Ascending aorta (tissue), 2 donors: ENCODE data around the gene GGA1. TPM values are rescaled to one million over a fixed set of nuclear protein-coding genes. Genes with fewer than 3 reads are reported as not detected.

Experiments
- DNase-seq, 2 donors: peaks; one replicate each; pipeline ENCODE4 v3.0.0-alpha.2; 2019; ENCODE audit warnings: low spot score in 2 of 2
- H3K27ac ChIP-seq, 2 donors: fragments of 200-600 bp; sonication (generic); one replicate each; pipeline ENCODE4 v1.5.1; 2016 to 2017; ENCODE audit warnings: mild to moderate bottlenecking in 1 of 2
- H3K27me3 ChIP-seq: fragments of 200-600 bp; sonication (generic); one replicate; pipeline ENCODE4 v1.5.1; 2017
- H3K36me3 ChIP-seq, 2 donors: fragments of 200-600 bp; sonication (generic); one replicate each; pipeline ENCODE4 v1.5.1; 2016
- H3K4me1 ChIP-seq, 2 donors: fragments of 200-600 bp; sonication (generic); one replicate each; pipeline ENCODE4 v1.5.1; 2016 to 2017; ENCODE audit warnings: mild to moderate bottlenecking in 1 of 2
- H3K4me3 ChIP-seq, 2 donors: fragments of 200-600 bp; sonication (generic); one replicate each; pipeline ENCODE4 v1.5.1; 2016 to 2017; ENCODE audit warnings: mild to moderate bottlenecking in 1 of 2
- H3K9me3 ChIP-seq, 2 donors: fragments of 200-600 bp; sonication (generic); one replicate each; pipeline ENCODE4 v1.5.1; 2016
- intact Hi-C: fragments of 100-400 bp; cut with DNase I; formaldehyde crosslinking; loops from one replicate; pipeline ENCODE4 v1.15.1; 2023
- total RNA-seq: library from RNA; depleted of rRNA; stranded (reverse); fragments of >200 nt; gene quantifications from one replicate; pipeline ENCODE4 v1.1.0, GENCODE V29; 2016
- TF ChIP-seq, protein P1 (sequence below), 3 experiments: fragments of 200-600 bp in 2 of 3; fragments of 450-650 bp in 1 of 3; sonication (generic) in 2 of 3; IDR thresholded peaks; one replicate each; pipeline ENCODE4 v1.5.1; 2016 to 2019; ENCODE audit warnings: antibody characterized with exemption in 3 of 3, mild to moderate bottlenecking in 1 of 3, moderate library complexity in 1 of 3

The GGA1 gene
- total RNA-seq, 1 donor from 2014 or later, result 53.5 TPM

DNA sequence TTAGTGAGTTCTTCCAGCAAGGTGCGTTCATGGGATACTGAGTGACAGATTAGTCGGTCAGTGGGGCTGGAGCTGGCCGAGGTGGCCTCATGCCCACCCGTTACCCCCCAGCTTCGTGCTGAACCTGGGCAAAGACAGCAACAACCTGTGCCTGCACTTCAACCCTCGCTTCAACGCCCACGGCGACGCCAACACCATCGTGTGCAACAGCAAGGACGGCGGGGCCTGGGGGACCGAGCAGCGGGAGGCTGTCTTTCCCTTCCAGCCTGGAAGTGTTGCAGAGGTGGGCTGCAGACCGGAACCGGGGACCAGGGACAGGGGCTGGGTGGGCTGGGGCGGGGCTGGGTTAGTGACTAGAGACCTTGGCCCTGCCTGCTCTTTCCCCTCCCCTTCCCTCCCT lies 69.7 kb downstream of the GGA1 start:
- peak overlapping the region in 1 of 2 donors; percentile 81 for H3K4me3 ChIP-seq
- H3K4me1 ChIP-seq, result peaks cover 15 to 26% of the 10 kb centered on the region in 2 donors
- no peak for DNase-seq
- peak overlapping the region in 1 of 2 donors; percentile 94 for H3K27ac ChIP-seq
- TF ChIP-seq, protein P1, sequence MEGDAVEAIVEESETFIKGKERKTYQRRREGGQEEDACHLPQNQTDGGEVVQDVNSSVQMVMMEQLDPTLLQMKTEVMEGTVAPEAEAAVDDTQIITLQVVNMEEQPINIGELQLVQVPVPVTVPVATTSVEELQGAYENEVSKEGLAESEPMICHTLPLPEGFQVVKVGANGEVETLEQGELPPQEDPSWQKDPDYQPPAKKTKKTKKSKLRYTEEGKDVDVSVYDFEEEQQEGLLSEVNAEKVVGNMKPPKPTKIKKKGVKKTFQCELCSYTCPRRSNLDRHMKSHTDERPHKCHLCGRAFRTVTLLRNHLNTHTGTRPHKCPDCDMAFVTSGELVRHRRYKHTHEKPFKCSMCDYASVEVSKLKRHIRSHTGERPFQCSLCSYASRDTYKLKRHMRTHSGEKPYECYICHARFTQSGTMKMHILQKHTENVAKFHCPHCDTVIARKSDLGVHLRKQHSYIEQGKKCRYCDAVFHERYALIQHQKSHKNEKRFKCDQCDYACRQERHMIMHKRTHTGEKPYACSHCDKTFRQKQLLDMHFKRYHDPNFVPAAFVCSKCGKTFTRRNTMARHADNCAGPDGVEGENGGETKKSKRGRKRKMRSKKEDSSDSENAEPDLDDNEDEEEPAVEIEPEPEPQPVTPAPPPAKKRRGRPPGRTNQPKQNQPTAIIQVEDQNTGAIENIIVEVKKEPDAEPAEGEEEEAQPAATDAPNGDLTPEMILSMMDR (IDR thresholded peaks at IDR 0.05), result no peak
- peaks cover 25 to 28% of the 10 kb centered on the region in 2 donors for H3K36me3 ChIP-seq
- intact Hi-C loops, result loop anchor here (5.0 kb wide), 2 partner anchors 116 to 131 kb away; partner anchors contain the start of gene CDC42EP1
- no peaks in the 10 kb centered on the region for H3K9me3 ChIP-seq
- H3K27me3 ChIP-seq, result no peaks in the 10 kb centered on the region

DNA sequence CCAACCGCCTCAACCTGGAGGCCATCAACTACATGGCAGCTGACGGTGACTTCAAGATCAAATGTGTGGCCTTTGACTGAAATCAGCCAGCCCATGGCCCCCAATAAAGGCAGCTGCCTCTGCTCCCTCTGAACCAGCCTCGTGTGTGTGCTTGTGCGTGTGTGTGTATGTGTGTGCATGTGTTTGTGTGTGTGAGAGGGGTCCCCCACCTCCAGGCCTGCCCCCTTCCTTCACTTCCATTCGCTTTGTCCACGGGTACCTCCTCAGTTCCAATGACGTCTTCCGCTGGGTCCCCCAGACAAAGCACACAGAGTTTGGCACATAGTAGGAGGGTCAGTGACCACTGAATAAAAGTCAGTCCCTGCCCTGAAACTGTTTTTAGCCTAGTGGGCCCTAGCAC lies 71.0 kb downstream of the GGA1 start:
- no peak for DNase-seq
- Histone ChIP-seq H3K4me1 (peaks cover 7 to 15% of the 10 kb centered on the region in 2 donors), H3K4me3 (no peak overlapping the region), H3K9me3 (no peaks in the 10 kb centered on the region), H3K27me3 (no peaks in the 10 kb centered on the region), H3K36me3 (peaks cover 25 to 28% of the 10 kb centered on the region in 2 donors), H3K27ac (no peak overlapping the region)
- intact Hi-C loops, result loop anchor here (2.0 to 5.0 kb wide), 4 partner anchors 19 to 132 kb away; partner anchors contain the start of gene CDC42EP1
- TF ChIP-seq, protein P1 (IDR thresholded peaks at IDR 0.05), result no peak

DNA sequence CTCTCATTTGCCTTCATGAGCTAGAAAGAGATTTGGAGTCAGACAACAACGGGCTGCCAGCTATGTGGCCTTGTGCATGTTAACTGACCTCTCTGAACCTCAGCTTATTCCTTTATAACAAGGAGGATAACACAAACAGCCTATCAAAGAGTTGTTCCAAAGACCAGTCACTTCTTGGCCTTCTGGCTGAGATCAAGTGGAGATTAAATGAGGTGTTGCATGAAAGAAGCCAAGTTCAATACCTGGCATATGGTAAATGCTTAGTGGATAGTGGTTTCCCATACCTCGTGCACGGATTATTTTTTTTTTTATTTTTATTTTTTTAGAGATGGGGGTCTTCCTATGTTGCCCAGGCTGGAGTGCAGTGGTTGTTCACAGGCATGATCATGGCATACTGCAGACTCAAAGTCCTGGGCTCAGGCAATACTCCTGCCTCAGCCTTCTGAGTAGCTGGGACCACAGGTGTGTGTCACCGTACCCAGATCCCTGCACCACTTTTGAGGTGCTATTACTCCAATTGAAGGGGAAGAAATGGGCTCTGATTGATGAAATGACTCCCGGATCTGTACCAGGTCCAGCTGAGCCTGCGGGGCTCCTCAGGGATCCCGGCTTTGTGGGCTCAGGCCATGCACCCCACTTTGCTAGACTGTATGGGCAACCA lies 71.7 kb downstream of the GGA1 start:
- no peak overlapping the region for H3K4me3 ChIP-seq
- H3K4me1 ChIP-seq, result peaks cover 6 to 14% of the 10 kb centered on the region in 2 donors
- no peaks in the 10 kb centered on the region for H3K9me3 ChIP-seq
- peaks cover 25 to 28% of the 10 kb centered on the region in 2 donors for H3K36me3 ChIP-seq
- TF ChIP-seq, protein P1 (IDR thresholded peaks at IDR 0.05), result no peak
- H3K27me3 ChIP-seq, result no peaks in the 10 kb centered on the region
- intact Hi-C loops, result loop anchor here (2.0 to 5.0 kb wide), 2 partner anchors 20 to 58 kb away; no protein-coding TSS in a partner anchor
- H3K27ac ChIP-seq, result no peak overlapping the region
- DNase-seq, result no peak

DNA sequence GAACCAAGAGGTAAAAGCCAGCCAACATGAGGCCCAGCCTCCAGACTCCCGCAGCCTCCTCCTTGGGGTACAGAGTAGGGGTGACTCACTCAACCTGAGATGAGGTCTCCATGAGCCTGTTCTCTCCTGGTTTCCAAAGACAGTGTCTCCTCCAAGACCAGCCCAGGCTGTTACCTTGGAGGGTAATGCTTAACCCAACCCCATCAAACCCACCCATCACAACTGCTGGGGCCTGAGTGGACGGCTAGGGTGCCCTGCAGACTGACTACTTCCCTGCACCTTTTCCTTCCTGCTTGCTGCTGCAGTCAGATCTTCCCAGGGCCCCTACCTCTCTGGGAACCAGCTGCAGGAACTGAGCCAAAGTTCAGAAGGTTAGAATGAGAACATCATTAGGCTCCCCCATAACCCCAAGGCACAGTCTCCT lies 72.4 kb downstream of the GGA1 start:
- H3K9me3 ChIP-seq, result no peaks in the 10 kb centered on the region
- H3K4me3 ChIP-seq, result no peak overlapping the region
- peaks cover 6 to 14% of the 10 kb centered on the region in 2 donors for H3K4me1 ChIP-seq
- no peaks in the 10 kb centered on the region for H3K27me3 ChIP-seq
- DNase-seq, result no peak
- peaks cover 25 to 28% of the 10 kb centered on the region in 2 donors for H3K36me3 ChIP-seq
- no peak overlapping the region for H3K27ac ChIP-seq
- intact Hi-C loops, result loop anchor here (1.0 to 5.0 kb wide), 3 partner anchors 20 to 59 kb away; no protein-coding TSS in a partner anchor
- TF ChIP-seq, protein P1 (IDR thresholded peaks at IDR 0.05), result no peak

DNA sequence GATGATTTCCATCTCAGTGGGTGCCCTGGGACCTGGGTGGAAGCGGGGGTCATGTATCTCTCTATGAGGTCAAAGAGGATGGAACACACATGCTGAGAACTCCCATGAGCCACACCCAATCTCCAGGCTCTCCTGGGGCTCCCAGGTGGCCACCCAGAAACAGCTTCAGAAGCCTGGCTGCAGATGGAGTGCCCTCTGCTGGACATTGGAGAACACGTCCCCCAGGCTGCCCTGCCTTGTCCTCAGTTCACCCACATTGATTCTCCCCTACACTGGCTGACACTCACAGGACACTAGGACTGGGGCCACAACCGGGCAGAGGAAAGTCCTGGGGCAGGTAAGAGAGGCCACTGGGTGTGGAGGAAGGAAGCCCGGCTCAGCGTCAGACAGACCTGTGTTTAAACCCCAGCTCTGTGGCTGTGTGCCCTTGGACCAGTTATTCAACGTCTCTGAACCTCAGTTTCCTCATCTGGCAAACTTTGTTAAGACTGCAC lies 73.0 kb downstream of the GGA1 start:
- Histone ChIP-seq H3K4me3 (no peak overlapping the region), H3K27ac (no peak overlapping the region), H3K27me3 (no peaks in the 10 kb centered on the region), H3K4me1 (peaks cover 6 to 14% of the 10 kb centered on the region in 2 donors), H3K9me3 (no peaks in the 10 kb centered on the region), H3K36me3 (peaks cover 25 to 28% of the 10 kb centered on the region in 2 donors)
- DNase-seq, result peak in 1 of 2 donors; percentile 84
- intact Hi-C loops, result loop anchor here (1.0 to 5.0 kb wide), 3 partner anchors 21 to 59 kb away; no protein-coding TSS in a partner anchor
- TF ChIP-seq, protein P1 (IDR thresholded peaks at IDR 0.05), result peak; percentile 89 to 94 (median 92)

Other genes with a start within 250 kb of the GGA1 start
- not detected for gene ELFN2, start 181.4 kb upstream of the GGA1 start, total RNA-seq
- gene MFNG, start 122.5 kb upstream of the GGA1 start, total RNA-seq, result 101 TPM
- 21.0 TPM for gene CARD10, start 89.4 kb upstream of the GGA1 start, total RNA-seq
- gene CDC42EP1, start 48.4 kb upstream of the GGA1 start, total RNA-seq, result 100 TPM
- gene LGALS2, start 28.7 kb upstream of the GGA1 start, total RNA-seq, result not detected
- 33.7 TPM for gene SH3BP1, start 30.8 kb downstream of the GGA1 start, total RNA-seq
- 10.6 TPM for gene PDXP, start 49.9 kb downstream of the GGA1 start, total RNA-seq
- gene LGALS1, start 66.8 kb downstream of the GGA1 start, total RNA-seq, result 2,009 TPM
- 4.0 TPM for gene NOL12, start 77.5 kb downstream of the GGA1 start, total RNA-seq
- 253 TPM for gene TRIOBP, start 88.2 kb downstream of the GGA1 start, total RNA-seq
- 4.5 TPM for gene GCAT, start 199.1 kb downstream of the GGA1 start, total RNA-seq
- not detected for gene GALR3, start 214.5 kb downstream of the GGA1 start, total RNA-seq
- 61.8 TPM for gene ANKRD54, start 235.5 kb downstream of the GGA1 start, total RNA-seq
- gene EIF3L, start 240.6 kb downstream of the GGA1 start, total RNA-seq, result 256 TPM